Fibroblast of upper back skin (primary cell): ENCODE results near the gene DRAXIN.
A peak's percentile ranks its signal among the peaks of the same experiment; 100 is the strongest.

Source experiments
- DNase-seq: peaks from one replicate; pipeline ENCODE4 v3.0.0-alpha.2; 2013

DRAXIN gene

GRCh38 chr1:11766429-11766776, 74.9 kb downstream of the DRAXIN start:
- DNase-seq = no peak

- DNase-seq = no peak
Observed at GRCh38 chr1:11767922-11768704, 76.6 kb downstream of the DRAXIN start.

GRCh38 chr1:11768821-11769220, 77.3 kb downstream of the DRAXIN start:
- peak; percentile 16 for DNase-seq

GRCh38 chr1:11769274-11769673, 77.8 kb downstream of the DRAXIN start:
- DNase-seq = no peak

- peak; percentile 7 for DNase-seq
Observed at GRCh38 chr1:11770011-11770410, 78.5 kb downstream of the DRAXIN start.

DNA sequence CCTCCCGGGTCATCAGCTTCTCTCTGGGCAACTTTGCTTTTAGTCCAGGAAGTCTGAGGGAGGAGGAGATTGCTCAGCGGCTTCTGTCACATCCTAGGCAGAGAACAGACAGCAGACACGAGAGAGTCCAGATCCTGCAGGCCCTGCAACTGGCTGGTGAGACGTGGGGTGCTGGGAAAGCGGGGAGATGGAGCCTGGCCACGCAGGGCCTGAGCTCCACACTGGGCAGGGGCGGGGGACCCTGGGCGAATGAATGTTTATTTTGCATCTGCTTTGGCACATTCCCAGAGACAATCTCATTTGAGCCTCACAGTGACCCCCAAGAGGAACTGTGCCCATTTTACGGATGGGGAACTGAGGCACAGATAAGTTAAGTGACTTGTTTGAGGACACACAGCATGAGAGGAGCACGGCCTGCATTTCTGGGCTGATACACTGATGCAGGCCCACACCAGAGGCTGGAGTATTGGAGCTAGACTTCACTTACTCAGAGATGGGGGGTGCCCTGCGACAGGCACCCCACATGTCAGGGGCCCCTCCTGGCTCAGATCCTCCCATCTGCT, 80.1 kb downstream of the DRAXIN start:
- no peak for DNase-seq

DNA sequence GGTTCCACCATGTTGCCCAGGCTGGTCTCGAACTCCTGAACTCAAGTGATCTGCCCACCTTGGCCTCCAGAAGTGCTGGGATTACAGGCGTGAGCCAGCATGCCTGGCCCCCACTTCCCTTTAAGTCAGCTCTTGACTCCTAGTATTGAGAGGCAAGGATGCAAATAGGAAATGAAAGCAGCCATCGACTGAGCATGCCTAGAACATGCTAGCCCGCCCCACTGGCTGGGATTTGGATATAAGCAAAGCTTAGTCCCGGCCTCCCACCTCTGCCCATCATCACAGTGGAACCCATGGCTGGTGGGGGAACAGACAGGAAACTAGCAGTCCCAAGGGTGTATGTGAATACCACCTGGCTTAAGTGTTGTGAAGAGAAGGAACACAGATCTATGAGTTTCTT, 80.9 kb downstream of the DRAXIN start:
- DNase-seq = no peak

DNA sequence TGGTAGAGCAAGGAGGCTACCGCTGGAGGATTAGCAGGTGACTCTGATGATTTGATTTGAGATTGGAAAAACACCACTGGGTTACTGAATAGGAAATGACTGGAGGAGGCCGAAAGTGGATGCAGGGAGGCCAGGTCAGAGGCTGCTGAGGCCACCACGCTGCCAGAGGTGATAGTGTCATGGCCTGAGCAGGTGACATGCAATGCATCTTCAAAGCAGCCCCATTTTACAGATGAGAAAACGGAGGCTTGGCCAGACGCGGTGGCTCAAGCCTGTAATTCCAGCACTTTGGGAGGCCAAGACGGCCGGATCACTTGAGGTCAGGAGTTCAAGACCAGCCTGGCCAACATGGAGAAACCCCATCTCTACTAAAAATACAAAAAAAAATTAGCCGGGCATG, 83.2 kb downstream of the DRAXIN start:
- no peak for DNase-seq
